SKM-1 treated with dmso at 0.1 percent for 144 hours (cell line): ENCODE data around the gene SF1.
"Not testable (repeated sequence)": the region's sequence is repeated elsewhere in the genome, so short reads cannot be mapped to it uniquely, and the experiment has no call there.

ENCODE experiments used
- DNase-seq: peaks from one replicate; lab custom pipeline; 2025; ENCODE audit not compliant: unreplicated experiment; lab: John Stamatoyannopoulos, UW

Gene SF1, protein sequence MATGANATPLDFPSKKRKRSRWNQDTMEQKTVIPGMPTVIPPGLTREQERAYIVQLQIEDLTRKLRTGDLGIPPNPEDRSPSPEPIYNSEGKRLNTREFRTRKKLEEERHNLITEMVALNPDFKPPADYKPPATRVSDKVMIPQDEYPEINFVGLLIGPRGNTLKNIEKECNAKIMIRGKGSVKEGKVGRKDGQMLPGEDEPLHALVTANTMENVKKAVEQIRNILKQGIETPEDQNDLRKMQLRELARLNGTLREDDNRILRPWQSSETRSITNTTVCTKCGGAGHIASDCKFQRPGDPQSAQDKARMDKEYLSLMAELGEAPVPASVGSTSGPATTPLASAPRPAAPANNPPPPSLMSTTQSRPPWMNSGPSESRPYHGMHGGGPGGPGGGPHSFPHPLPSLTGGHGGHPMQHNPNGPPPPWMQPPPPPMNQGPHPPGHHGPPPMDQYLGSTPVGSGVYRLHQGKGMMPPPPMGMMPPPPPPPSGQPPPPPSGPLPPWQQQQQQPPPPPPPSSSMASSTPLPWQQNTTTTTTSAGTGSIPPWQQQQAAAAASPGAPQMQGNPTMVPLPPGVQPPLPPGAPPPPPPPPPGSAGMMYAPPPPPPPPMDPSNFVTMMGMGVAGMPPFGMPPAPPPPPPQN

DNA sequence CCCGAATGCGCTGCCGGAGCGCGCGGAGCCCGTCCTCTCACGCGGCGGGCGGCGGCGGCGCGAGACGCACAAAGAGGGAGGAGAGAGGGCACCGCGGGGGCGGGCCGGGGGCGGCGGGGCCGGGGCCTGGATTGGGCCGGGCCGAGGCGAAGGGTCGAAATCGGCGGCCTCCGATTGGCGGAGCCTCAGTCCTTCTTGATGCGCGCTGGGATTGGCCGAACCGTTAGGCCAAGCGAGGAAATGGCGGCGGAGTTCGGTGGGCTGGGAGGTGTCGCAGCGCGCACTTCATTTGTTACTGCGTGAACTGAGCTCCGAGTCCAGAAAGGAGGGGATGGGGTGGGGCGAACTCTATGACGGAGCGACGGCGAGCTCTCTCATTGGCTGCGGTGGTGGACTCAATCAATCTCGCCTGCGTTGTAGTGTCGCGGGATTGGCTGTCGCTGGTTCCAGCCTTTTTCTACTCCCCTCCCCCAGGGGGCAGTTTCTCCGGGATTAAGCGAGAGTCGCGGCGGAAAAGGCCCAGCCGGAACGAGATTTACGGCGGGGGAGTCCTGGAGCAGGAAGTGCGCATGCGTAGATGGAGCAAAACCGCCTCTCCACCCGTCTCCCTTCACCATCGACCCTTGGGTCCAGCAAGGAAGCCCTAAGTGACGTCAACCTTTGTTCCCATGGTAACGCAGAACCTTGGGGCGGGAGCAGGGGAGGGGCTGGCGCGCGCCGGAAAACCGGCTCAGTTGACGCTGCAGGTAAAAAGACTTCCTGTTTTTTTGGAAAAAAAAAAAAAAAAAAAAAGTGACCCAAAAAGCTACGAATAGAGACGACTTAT, at the start of gene SF1:
Gene SF1, minus strand, starts transcription at position 70 of the 826 bp plus-strand sequence. CDS start 150 bp downstream, outside the sequence.
- DNase-seq: peak; percentile 99

DNA sequence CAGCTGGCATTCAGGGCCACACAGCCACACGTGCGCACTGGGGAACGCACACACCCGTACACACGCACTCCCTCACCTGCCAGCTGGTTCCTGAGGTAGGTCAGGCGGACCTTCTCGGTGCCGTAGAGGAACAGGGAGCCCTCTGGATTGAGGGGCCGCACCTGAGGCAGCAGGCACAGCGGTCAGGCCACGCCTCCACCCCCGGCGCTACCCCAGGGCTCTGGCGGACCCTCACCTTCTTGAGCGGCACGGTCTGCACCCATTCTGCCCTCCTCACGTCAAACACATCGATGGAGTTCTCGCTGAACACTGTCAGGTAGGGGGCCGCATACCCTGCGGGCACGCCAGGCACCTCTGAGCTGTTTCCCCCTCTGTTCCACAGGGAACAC, 49.1 kb upstream of the SF1 start:
- no peak for DNase-seq

DNA sequence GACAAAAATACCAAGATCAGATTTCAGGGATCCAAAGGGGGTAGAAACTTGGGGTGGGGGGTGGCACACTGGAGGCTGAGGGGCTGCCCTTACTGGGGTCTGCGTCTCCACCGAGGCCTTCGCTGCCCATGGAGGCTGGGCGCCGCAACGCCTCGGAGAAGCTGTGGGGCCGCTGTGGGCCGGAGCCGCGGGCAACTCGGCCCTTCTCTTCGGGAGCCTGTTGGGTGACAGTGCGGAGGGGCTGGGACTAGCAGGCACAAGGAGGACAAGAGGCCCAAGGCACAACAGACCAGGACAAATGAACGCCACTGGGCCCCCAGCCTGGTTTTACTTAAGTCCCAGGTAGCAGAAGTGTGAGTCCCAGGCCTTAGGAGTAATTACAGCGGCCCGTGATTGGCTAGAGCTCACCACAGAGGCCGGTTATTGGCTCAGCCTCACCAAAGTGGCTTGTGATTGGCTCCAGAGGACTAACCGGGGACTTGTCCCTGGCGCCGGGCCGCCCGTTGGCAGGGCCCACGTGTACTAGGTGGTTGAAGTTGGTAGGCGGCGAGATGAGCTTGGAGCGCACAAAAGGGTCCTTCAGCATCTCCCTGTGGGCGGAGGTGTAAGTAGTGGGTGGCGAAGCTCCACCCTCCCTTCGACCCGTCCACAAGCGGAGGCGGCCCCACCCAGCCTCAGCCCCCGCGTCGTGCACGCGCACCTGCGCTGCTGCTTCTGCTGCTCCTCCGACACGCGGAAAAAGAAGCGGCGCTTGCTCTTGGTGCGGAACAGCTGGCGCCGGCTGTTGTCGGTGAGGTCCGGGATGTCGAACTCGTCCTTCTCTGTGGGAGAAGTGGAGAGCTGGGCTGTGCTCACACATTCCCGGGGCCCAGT, 48.5 kb upstream of the SF1 start:
- DNase-seq: no peak

DNA sequence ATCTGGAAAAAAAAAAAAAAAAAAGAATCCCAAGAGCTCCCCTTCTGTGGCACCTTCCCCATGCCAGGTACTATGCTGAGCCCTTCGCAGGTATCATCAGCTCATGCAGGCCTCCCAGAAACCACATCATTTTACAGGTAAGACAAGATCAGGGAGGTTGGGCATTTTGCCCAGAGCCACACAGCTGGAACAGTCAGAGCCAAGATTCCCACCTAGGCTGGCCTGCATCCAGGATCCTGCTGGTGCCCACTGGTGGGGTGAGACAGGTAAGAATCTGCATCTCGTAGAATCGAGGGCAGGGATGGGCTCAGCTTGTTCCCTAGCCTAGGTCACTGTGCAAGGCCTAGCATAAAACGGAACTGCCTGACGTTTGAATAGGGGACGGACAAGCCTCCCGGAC, 47.7 kb upstream of the SF1 start:
- DNase-seq: no peak

DNA sequence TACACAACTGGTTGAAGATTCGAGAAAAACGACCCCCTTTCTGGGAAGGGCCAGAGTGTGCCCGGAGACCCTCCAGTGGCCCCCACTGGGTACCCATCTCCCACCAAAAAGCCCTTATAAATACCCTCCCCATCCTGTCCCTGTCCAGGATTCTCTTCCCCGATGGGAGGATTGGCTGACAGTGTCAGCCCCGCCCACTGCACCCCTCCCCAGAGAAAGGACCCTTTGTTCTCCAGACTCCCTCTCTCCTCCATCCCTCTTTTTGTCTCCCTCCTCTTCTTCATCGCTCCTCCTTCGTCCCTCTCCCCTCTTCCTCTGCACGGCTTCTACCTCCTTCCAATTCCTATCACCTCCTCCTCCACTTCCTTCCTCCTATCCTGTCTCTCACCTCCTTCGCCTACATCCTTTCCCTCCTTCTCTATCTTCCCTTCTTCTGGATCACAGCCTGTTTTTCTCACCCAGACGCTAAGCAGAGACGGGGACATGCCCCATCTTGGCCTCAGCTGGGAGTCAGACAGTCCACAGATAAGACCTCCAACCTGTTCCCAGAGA, 45.3 kb upstream of the SF1 start:
- no peak for DNase-seq

DNA sequence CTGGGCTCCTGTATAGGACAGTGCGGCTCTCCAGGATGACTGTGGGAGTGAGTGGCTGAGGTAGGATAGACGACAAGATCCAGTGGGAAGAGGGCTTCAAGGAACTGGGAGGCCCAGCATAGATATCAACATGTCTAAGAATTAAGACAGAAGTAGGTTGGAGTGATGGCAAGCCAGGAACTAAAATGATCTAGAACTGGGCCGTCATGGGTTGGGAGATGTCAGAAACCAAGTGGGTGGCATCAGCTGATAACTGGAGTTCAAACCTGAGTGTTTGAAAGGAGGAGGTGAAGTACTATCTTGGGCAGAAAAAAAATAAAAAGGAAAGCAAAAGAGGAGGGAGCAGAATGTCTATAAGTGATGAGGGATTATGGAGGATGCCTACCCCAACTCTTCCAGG, 39.1 kb upstream of the SF1 start:
- DNase-seq: no peak

DNA sequence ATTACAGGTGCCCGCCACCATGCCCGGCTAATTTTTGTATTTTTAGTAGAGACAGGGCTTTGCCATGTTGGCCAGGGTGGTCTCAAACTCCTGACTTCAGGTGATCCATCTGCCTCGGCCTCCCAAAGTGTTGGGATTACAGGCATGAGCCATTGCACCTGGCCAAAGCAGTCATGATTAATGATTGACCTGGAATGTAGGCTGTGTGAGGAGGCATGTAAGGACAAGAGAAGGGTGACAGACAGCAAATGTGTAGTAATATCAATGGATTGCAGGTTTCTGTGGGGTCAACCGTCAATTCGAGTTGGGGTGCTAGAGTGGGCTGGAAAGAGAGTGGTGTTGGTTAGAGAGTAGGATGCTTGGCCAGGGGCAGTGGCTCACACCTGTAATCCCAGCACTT, 37.1 kb upstream of the SF1 start:
- not testable (repeated sequence) for DNase-seq

DNA sequence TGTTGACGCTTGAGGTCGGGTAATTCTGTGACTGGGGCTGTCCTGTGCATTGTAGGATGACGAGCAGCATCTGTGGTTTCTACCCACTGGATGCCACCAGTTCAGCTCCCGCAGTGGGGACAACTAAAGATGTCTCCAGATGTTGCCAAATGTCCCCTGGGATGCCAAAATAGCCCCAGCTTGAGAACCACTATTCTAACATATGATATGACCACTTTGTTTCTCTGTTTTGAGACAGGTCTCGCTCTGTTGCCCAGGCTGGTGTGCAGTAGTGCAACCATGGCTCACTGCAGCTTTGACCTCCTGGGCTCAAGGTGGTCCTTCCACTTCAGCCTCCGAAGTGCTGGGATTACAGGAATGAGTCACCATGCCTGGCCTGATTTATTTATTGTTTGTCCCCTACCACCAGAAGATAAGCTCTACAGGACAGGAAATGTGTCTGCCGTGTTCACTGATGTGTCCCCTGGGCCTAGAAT, 36.4 kb upstream of the SF1 start:
- DNase-seq: no peak

DNA sequence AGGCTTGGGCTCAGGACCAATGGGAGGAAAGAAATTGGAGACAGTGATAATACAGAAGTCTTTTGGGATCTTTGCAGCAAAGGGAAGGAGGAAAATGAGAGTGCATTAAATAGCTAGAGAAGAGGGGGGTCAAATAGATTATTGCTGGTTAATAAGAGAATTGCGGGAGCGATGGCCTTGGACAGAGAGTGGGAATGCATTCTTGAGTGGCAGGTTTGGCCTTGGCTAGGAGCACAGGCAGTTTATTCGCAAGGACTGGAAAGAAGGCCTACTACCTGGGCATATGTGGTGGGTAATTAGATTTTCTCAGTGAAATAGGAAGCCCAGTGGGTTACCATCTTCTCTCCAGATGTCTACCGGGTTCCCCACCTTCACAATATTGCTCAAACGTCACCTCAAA, 35.5 kb upstream of the SF1 start:
- no peak for DNase-seq

DNA sequence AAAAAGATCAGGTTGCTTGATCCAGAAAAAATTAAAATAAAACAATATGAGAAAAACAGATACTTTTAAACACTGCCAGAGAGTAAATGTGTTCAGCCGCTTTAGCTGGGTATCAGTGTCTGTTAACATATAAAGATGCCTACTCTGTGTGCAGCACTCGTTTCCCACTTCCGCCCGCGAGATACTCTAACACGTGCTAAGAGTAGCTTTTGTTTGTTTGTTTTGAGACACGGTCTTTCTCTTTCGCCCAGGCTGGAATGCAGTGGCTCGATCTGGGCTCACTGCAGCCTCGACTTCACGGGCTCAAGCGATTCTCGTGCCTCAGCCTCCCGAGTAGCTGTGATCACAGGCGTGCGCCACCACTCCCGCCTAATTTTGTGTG, 32.5 kb upstream of the SF1 start:
- no peak for DNase-seq

DNA sequence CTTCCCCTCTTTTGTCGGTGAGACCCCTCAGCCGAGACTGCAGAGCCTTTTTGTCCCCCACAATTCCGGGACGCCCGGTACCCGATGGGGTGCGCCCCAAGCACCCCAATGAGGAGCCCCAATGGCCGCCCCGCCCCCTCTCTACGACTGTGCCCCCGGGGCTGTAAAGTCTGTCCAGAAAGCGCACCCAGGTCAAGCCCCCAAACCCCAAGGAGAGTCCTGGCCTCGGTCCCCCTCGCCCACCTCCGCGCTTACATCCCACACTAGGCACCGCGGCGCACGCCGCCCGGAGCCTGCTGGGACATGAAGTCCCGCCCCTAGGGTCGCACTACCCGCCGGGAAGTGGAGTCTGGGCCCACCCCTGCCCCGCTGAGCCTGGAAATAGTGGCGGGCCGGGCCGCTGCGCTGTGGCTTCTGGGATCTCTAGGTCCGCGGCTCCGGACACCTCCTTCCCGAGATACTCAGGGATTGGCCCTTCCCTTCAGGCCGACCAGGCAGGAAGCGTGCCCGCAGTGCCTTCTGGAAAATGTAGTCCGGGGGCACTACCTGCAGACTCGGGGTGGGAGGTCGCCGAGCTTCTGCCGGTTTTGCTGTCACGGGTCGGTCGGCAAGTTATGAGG, 32.0 kb upstream of the SF1 start, which contains the start of gene MEN1:
Gene MEN1, minus strand, starts transcription at position 281 of the 620 bp plus-strand sequence. CDS start 442 bp downstream, outside the sequence.
- DNase-seq: peak; percentile 95

DNA sequence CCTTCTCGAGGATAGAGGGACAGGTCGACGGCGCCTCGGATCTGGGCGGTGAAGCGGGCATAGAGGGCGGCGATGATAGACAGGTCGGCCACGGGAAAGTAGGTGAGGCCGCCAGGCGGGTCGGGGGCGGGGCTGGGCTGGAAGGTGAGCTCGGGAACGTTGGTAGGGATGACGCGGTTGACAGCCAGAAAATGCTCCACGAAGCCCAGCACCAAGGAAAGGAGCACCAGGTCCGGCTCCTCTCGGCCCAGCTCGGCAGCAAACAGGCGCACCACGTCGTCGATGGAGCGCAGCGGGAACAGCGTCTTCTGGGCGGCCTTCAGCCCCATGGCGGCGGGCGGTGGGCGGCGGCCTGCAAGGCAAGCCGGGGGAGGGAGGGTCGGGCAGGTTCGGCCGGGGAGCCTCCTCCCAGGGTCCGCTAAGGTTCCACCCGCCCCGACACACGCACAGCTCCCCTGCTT, 31.5 kb upstream of the SF1 start:
- DNase-seq: no peak

DNA sequence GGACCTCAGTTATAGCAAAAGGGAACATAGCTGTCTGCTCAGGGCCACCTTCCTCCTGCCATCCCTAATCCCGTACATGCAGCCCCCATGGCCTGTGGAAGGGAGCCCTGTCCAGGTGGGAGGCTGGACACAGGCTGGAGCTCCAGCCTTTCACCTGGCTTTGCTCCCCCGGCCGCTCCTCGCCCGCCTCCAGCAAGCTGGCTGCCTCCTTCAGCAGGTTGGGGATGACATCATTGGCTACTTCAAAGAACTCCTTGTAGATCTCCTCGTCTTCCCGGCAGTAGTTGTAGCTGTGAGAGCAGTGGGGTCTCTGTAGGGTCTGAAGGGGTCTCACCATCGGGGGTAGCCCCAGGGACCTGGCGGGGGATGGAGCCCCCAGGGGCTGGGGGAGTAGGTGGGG, 27.1 kb upstream of the SF1 start:
- DNase-seq: no peak

DNA sequence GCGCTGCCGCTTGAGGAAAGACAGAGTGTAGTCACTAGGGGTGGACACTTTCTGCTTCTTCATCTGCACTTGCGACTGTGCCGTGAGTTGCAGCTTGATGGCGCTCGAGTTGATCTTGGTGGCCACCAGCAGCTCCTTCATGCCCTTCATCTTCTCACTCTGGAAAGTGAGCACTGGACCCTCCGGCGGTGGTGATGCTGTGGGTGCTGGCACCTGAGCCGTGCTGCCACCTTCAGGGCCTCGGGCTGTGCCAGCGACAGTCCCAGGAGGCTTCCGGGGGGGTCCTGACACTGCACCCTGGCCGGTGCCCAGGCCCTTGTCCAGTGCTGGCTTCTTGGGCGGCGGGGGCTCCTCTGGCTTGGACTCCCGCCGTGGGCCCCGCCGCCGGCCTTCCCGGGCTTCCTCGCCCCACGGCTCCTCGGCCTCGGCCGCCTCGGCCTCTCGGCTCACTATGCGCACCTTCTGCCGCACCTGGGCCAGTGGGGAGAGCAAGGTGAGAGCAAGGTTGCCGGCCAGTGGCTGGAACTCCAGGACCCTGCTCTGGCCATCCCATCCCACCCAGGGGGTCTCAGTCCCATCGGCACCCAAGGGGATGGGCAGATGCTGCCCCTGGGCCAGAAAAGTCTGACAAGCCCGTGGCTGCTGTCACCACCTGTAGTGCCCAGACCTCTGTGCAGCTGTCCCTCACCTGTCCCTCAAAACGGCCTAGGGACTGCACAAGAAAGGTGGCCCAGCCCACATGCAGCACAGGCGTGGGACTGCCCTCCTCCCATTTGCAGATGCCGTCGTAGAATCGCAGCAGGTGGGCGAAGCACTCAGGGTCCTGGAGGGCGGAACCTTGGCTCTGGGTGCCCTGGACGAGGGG, 26.2 kb upstream of the SF1 start:
- DNase-seq: no peak

DNA sequence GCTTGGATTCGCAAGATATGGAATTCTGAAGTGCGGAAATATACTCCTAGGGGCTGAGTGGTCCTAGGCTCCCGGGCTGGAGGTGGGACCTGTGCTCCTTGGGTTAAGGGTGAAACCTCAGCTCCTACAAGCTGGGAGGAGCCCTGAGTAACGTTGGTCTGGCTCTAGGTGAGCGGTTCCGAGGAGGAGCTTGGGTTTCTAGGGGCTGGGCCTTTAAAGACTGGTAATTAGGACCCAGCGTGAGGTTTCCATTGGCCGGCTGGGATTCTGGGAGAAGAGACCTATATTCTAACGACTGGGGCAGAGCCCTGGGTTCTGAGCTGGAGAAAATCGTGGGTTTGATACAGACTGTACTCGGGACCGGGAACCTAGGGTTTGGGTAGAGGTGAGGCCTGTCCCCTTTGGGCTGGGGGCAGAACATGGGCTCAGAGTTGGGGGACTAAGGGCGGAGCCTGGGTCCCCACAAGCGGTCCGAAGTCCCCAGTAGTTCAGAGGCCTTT, 25.6 kb upstream of the SF1 start:
- DNase-seq: no peak

DNA sequence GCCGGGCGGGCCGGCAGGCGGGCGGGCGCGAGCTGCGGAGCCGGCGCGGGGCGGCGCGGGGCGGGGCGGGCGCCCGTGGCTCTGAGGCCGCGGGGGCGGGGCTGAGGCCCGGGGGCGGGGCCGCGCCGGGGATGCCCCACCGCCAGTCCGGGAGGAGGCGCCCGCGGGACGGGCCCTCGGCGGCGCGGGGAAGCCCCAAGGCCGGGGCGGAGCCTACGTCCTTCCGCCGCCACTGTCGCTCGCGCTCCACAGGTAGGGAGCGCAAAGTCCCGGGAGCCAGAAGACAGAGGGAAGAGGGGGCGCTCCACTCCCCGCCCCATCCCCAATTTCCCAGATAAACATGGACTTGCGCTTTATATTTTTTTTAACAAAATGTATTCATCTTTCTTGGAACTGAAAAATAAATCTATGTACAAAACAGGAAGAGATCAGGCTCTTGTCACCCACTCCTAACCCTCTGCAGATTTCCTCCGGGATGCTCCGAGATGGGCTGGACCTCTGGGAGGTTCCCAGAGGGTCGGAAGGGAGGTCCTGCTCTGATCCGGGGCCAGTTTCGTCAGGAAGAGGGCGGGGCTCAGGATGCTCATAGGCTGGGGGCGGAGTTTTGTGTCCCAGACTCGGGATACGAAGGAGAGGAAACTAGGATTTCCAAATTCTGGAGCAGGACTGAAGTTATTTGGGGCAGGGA, 25.0 kb upstream of the SF1 start, which contains the start of gene MAP4K2:
Gene MAP4K2, minus strand, starts transcription at position 57 of the 688 bp plus-strand sequence. CDS start 65 bp downstream, outside the sequence.
- DNase-seq: peak; percentile 73

DNA sequence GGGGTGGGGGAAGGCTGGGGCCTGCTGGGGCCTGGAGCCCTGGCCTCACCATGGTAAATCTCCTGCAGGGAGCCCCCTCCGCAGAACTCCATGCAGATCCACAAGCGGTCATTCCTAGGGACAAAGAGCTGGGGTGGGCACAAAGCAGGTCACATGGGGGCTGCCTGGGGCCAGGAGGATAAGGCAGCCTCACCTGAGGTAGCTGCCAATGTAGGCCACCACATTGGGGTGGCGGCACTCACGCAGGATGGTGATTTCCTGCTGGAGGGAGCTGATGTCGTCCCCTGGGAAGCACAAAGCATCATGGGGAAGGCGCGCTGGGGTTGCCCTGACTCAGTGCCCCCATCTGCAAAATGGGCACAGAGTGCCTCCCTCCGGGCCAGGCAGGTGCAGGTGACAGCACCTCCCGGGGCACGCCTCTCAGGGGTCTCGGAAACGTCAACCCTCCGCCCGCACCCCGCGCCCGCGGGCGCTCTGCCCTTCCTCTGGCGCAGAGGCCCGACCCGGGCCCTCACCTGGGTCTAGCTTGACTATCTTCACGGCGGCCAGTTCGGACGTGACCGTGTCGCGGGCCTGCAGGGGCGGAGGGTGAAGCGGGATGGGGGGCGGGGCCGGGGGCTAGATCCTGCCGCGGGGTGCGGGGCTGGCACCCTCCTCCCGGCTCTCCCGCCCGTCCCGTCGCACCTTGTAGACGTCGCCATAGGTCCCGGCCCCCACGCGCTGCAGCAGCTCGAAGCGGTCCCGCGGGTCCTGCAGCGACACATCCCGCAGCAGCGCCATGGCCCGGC, 24.2 kb upstream of the SF1 start:
- peak; percentile 58 for DNase-seq
